HG02642 (cell line): ENCODE data around the gene LYZL6.
"Not testable (repeated sequence)": the region's sequence is repeated elsewhere in the genome, so short reads cannot be mapped to it uniquely, and the experiment has no call there.

Experiments
- ATAC-seq: cut with Tn5 transposase; IDR thresholded peaks from one replicate; pipeline ENCODE4 v1.9.1; 2021; ENCODE audit warnings: mild to moderate bottlenecking; ENCODE audit not compliant: unreplicated experiment, poor library complexity

Gene LYZL6

GRCh38 chr17:35948092-35948491 is 4.6 kb upstream of the LYZL6 start:
- ATAC-seq = no peak

GRCh38 chr17:35947156-35947585 is 3.7 kb upstream of the LYZL6 start:
- ATAC-seq = no peak

GRCh38 chr17:35944151-35944550 is 638 bp upstream of the LYZL6 start:
- no peak for ATAC-seq

GRCh38 chr17:35942588-35943186 is 826 bp downstream of the LYZL6 start:
- no peak for ATAC-seq

GRCh38 chr17:35938492-35938891 is 5.0 kb downstream of the LYZL6 start:
- ATAC-seq = not testable (repeated sequence)

- no peak for ATAC-seq
Measured at GRCh38 chr17:35936063-35936462, 7.5 kb downstream of the LYZL6 start.

- no peak for ATAC-seq
Measured at GRCh38 chr17:35934760-35935159, 8.8 kb downstream of the LYZL6 start.

- no peak for ATAC-seq
Measured at GRCh38 chr17:35932586-35932985, 10.9 kb downstream of the LYZL6 start.

- ATAC-seq = no peak
Measured at GRCh38 chr17:35931794-35932425, 11.6 kb downstream of the LYZL6 start.

- no peak for ATAC-seq
Measured at GRCh38 chr17:35930211-35931065, 13.1 kb downstream of the LYZL6 start, which contains the start of gene RDM1. Gene RDM1 (minus strand): TSS chr17:35930773. CDS start chr17:35930727, 46 bp downstream.

GRCh38 chr17:35927714-35928113 is 15.8 kb downstream of the LYZL6 start:
- ATAC-seq = no peak

GRCh38 chr17:35923609-35924114 is 19.9 kb downstream of the LYZL6 start:
- no peak for ATAC-seq

GRCh38 chr17:35920229-35920628 is 23.3 kb downstream of the LYZL6 start:
- no peak for ATAC-seq

GRCh38 chr17:35918665-35919064 is 24.8 kb downstream of the LYZL6 start:
- no peak for ATAC-seq

GRCh38 chr17:35917519-35918213 is 25.8 kb downstream of the LYZL6 start:
- no peak for ATAC-seq

- ATAC-seq = no peak
Measured at GRCh38 chr17:35915153-35915964, 28.2 kb downstream of the LYZL6 start.

- no peak for ATAC-seq
Measured at GRCh38 chr17:35914354-35914753, 29.2 kb downstream of the LYZL6 start.

GRCh38 chr17:35913609-35914008 is 29.9 kb downstream of the LYZL6 start:
- ATAC-seq = no peak

GRCh38 chr17:35912942-35913341 is 30.6 kb downstream of the LYZL6 start:
- no peak for ATAC-seq
